ENCODE data around the gene OGFOD2. TPM values are rescaled to one million over a fixed set of nuclear protein-coding genes. Genes with fewer than 3 reads are reported as not detected.
"Not testable (repeated sequence)": the region's sequence is repeated elsewhere in the genome, so short reads cannot be mapped to it uniquely, and the experiment has no call there.

The OGFOD2 gene
- total RNA-seq, 1 experiment from 2014 or later, result 79.9 TPM

DNA sequence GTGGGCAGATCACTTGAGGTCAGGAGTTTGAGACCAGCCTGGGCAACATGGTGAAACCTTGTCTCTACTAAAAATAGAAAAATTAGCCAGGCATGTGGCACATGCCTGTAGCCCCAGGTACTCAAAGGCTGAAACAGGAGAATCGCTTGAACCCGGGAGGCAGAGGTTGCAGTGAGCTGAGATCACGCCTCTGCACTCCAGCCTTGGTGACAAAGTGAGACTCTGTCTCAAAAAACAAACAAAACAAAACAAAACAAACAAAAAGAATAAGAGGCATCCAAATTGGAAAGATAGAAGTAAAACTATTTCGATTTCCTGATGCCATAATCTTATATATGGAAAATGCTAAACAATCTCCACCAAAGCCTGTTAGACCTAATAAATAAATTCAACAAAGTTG is 39.4 kb downstream of the OGFOD2 start:
- DNase-seq (ENCODE audit: low read depth); in situ Hi-C loops (cut with HindIII; ENCODE audit: low pct_unique_long_range_greater_than_20kb, low sequenced_read_pairs): not testable (repeated sequence)

DNA sequence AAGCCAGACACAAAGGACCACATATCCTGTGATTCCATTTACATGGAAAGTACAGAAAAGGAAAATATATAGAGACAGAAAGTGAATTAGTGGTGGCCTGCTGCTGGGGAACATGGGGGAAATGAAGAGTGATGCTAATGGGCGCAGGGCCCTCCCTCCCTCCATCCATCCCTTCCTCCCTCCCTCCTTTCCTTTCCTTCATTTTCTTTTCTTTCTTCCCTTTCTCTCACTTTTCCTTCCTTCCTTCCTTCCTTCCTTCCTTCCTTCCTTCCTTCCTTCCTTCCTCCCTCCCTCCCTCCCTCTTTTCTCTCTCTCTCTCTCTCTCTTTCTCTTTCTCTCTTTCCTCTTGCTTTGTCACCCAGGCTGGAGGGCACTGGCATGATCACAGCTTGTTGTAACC is 42.7 kb downstream of the OGFOD2 start:
- no peak for DNase-seq (ENCODE audit: low read depth)
- in situ Hi-C loops (cut with HindIII; ENCODE audit: low pct_unique_long_range_greater_than_20kb, low sequenced_read_pairs), result no loop called here

DNA sequence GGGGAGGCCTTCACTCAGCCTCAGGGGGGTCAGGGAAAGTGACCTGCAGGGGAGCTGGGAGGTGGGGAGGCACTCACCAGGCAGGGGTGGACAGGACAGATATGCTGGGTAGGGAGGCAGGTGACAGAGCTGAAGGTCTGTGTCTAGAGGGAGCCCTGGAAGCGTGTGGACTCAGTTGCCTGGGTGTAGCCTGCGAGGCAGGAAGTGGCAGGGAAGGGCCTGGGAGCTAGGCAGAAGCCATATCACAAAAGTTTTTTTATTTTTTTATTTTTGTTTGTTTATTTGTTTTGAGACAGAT is 44.7 kb downstream of the OGFOD2 start:
- in situ Hi-C loops (cut with HindIII; ENCODE audit: low pct_unique_long_range_greater_than_20kb, low sequenced_read_pairs), result no loop called here
- no peak for DNase-seq (ENCODE audit: low read depth)

DNA sequence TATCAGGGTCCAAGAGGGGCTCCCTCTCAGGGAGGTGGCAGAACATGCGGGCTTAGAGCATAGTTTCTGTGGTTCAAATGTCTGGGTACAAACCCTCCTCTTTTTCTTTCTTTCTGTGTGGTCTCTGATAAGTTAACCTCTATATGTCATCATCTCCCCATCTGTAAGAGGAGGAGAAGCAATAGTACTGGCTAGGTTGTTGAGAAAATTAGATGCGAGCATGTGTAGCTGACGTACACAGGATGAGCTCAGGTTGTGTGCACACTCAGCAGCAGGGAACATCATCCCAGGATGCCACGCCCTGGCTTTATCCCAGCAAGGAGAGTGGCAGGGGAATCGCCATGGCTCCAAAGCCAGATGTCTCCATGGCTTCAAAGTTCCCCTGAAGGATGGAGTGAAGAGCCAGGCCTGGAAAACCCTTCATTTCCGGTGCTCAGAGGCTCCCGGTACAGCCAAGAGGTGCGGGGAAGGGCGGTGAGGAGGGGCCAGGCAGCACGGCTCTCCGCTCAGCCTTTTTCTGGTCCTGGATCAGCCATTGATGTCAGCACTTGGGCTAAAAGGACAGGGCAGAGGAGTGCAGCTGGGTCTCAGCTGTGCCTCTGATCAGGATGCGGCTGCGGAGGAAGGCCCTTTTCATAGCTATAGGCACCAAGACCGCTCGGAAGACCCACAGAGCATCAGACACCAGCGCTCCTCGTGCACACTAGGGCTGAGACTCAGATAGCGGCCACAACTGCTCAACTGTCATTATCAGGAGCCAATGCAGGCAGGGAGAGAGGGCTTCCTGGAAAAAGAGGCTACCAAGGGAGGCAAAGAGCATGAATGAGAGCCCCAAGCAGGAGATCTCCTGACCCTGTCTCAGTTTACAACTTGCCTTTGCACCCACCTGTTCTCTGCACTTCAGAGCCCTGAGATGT is 46.9 kb downstream of the OGFOD2 start:
- DNase-seq (ENCODE audit: low read depth), result no peak
- in situ Hi-C loops (cut with HindIII; ENCODE audit: low pct_unique_long_range_greater_than_20kb, low sequenced_read_pairs), result no loop called here

DNA sequence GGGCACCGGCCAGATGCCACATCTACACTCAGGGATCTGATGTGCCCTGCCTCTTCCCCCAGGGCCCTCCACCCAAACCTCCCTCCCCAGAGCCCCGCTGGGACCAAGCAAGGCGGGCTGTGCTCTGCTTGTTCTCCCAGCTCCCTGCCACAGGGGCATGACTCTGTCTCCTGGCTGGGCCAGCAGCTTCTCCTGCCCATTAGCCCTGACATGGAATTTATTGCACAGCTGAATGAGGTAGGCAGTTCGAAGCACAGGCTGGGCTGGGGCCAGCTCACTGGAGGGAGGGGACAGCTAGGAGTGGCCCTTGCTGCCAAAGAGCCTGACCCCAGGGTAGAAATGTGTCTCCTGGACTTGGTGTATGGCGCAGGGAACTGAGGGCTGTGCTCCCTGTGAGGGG is 47.8 kb downstream of the OGFOD2 start:
- DNase-seq (ENCODE audit: low read depth), result no peak
- in situ Hi-C loops (cut with HindIII; ENCODE audit: low pct_unique_long_range_greater_than_20kb, low sequenced_read_pairs), result no loop called here

DNA sequence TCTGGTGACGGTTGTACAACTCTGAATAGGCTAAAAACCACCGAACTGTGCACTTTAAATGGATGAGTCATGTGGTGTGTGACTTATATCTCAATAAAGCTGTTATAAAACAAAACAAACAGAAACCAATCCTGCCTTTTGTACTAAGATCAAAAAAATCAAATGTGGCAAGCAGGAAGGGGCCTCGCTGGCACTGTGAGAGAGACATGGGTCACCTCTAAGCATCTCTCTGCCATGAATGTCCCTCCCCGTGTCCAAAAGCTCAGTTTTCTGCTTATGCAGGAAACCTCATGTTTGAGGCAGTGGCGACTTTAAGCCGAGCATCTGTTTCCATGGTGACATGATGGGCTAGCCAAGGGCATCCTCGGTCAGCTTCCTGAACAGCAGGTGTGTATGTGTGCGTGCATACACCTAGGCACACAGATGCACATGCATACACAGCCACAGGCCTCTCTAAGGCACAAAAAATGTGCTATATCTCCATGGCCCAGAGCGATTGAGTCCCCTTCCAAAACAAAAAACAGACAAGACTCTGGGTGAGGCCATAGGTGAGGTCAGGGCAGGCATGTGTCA is 49.9 kb downstream of the OGFOD2 start:
- in situ Hi-C loops (cut with HindIII; ENCODE audit: low pct_unique_long_range_greater_than_20kb, low sequenced_read_pairs), result loop anchor here (25.0 kb wide), 1 partner anchor 212 kb away; the partner anchor contains the start of genes MPHOSPH9 and MTRFR
- DNase-seq (ENCODE audit: low read depth), result peak; percentile 53

DNA sequence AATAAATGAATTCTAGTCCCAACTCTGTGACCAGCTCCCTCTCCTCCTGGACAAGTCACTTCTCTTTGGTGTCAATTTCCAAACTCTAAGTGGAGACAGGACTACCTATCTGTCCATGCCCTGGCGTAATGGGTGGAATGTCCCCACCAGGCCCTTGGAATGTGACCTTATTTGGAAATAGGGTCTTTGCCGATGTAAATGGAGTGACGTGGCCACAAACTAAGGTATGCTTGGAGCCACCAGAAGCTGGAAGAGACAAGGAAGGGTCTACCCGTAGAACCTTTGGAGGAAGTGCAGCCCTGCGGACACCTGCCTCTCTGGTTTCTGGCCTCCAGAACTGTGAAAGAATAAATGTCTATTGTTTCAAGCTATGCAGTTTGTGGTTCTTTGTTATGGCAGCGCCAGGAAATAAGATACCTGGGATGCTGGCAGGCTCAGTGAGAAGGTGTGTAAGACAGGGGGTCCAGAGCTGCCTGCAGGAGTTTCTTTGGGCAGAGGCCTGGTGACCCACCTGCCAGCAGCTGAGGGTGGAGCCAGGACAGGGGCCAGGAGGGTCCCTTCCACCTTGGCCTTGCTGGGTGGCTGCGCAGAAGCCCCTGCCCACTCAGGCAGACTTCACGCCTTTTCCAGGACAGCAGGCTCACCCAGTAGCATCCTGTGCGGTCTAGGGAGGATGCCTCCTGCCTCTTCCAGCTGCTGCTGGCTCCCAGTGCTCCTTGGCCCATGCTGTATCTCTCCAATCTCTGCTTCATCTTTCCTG is 51.2 kb downstream of the OGFOD2 start:
- in situ Hi-C loops (cut with HindIII; ENCODE audit: low pct_unique_long_range_greater_than_20kb, low sequenced_read_pairs), result loop anchor here (25.0 kb wide), 1 partner anchor 211 kb away; the partner anchor contains the start of genes MPHOSPH9 and MTRFR
- DNase-seq (ENCODE audit: low read depth), result no peak

DNA sequence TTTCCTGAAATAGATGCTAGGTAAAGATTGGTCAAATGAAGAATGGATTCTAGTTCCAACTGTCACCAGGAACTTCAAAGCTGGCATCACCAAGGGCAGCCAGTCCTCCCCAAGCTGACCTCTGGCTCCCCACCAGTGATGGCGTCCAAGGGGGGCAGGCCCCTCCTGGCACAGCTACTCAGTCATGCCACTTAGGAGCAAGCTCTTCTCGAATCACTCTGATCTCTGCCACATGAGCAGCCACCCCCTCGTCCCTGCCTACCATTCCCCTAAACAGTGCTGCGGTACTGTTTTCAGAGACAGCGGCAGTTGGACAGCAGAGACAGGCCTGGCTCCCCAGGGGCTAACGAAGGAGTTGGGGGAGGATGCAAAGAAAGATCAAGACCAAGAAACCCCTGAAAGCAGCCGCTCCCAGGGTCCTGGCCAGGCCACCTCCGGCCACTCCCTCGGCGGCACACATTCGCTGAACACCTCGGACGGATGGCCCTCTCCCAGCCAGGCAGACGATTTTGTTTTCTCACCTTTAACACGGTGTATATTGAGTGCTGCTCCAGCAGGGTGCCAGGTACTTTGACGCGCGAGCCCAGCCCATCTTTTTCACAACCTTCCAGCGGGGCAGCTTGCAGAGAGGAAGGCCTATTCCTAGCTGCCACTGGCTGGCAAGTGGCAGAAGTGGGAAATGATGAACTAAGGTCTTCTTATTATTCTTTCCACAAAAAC is 52.8 kb downstream of the OGFOD2 start:
- in situ Hi-C loops (cut with HindIII; ENCODE audit: low pct_unique_long_range_greater_than_20kb, low sequenced_read_pairs), result loop anchor here (25.0 kb wide), 1 partner anchor 209 kb away; the partner anchor contains the start of genes MPHOSPH9 and MTRFR
- DNase-seq (ENCODE audit: low read depth), result no peak

DNA sequence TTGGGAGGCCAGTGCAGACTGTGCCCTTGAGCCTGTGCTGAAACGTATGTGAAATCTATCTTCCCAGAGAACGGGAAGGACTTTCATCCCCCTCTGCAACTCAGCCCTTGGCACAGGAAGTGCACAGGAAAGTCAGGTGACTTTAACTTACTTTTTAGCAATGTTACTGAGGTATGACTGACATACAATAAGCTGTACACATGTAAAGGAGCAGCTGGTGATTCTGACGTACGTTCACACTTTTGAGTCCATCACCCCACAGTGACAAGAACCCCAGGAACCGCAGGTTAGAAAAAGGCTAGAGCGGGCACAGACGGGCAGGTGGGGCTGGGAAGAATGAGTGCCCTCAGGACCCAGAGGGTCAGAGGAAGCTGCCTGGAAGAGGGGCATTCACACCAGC is 53.4 kb downstream of the OGFOD2 start:
- no peak for DNase-seq (ENCODE audit: low read depth)
- in situ Hi-C loops (cut with HindIII; ENCODE audit: low pct_unique_long_range_greater_than_20kb, low sequenced_read_pairs), result loop anchor here (25.0 kb wide), 1 partner anchor 209 kb away; the partner anchor contains the start of genes MPHOSPH9 and MTRFR

DNA sequence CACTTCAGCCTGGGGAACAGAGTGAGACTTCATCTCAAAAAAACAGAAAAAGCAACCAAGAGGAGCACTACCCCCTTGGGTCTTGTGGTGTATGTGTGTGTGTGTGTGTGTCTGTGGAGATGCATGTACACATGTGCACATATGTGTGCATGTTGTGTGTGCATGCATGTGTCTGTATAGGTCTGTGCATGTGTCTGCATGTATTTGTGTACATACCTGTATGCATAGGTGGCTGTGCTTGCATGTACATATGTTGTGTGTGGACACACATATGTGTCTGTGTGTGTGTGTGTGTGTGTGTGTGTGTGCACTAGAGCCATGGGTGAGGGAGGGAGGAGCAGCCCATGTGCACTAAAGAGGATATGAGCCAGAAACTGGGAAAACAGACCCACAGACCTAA is 54.5 kb downstream of the OGFOD2 start:
- DNase-seq (ENCODE audit: low read depth), result no peak
- in situ Hi-C loops (cut with HindIII; ENCODE audit: low pct_unique_long_range_greater_than_20kb, low sequenced_read_pairs), result loop anchor here (25.0 kb wide), 1 partner anchor 208 kb away; the partner anchor contains the start of genes MPHOSPH9 and MTRFR

Other genes starting within 250 kb of the OGFOD2 start
- not detected in 2 replicates for gene HCAR1, start 244.4 kb upstream of the OGFOD2 start, total RNA-seq (2014; rRNA removed; shearing (Covaris generic); ENCODE audit: low replicate concordance)
- 7.3 and 7.4 TPM in 2 replicates for gene DENR, start 222.4 kb upstream of the OGFOD2 start, total RNA-seq (2014; rRNA removed; shearing (Covaris generic); ENCODE audit: low replicate concordance)
- 1.1 and 1.5 TPM in 2 replicates for gene CCDC62, start 200.7 kb upstream of the OGFOD2 start, total RNA-seq (2014; rRNA removed; shearing (Covaris generic); ENCODE audit: low replicate concordance)
- 56.1 and 67.4 TPM in 2 replicates for gene HIP1R, start 139.8 kb upstream of the OGFOD2 start, total RNA-seq (2014; rRNA removed; shearing (Covaris generic); ENCODE audit: low replicate concordance)
- 37.8 and 42.2 TPM in 2 replicates for gene VPS37B, start 79.1 kb upstream of the OGFOD2 start, total RNA-seq (2014; rRNA removed; shearing (Covaris generic); ENCODE audit: low replicate concordance)
- gene ABCB9, start 8.8 kb upstream of the OGFOD2 start, total RNA-seq (2014; rRNA removed; shearing (Covaris generic); ENCODE audit: low replicate concordance), result 1.4 and 4.8 TPM in 2 replicates
- 443 and 486 TPM in 2 replicates for gene ARL6IP4, start 5.4 kb downstream of the OGFOD2 start, total RNA-seq (2014; rRNA removed; shearing (Covaris generic); ENCODE audit: low replicate concordance)
- gene PITPNM2, start 175.8 kb downstream of the OGFOD2 start, total RNA-seq (2014; rRNA removed; shearing (Covaris generic); ENCODE audit: low replicate concordance), result 4.7 and 8.0 TPM in 2 replicates